BLaER1 (cell line): ENCODE measurements around the gene CHMP4A.

Source experiments
- H3K27ac ChIP-seq: shearing (Covaris generic); formaldehyde crosslinking; 2 replicates; pipeline ENCODE4 v1.8.1; 2022
- H3K27me3 ChIP-seq: shearing (Covaris generic); formaldehyde crosslinking; 2 replicates; pipeline ENCODE4 v1.8.1; 2022
- H3K36me3 ChIP-seq: shearing (Covaris generic); formaldehyde crosslinking; 2 replicates; pipeline ENCODE4 v1.8.1; 2022
- H3K4me1 ChIP-seq: shearing (Covaris generic); formaldehyde crosslinking; 2 replicates; pipeline ENCODE4 v1.8.1; 2022
- H3K4me2 ChIP-seq: shearing (Covaris generic); formaldehyde crosslinking; 2 replicates; pipeline ENCODE4 v1.8.1; 2022
- H3K4me3 ChIP-seq: shearing (Covaris generic); formaldehyde crosslinking; 2 replicates; pipeline ENCODE4 v1.8.1; 2022
- H3K9ac ChIP-seq: shearing (Covaris generic); formaldehyde crosslinking; 2 replicates; pipeline ENCODE4 v1.8.1; 2022
- H3K9me3 ChIP-seq: shearing (Covaris generic); formaldehyde crosslinking; 2 replicates; pipeline ENCODE4 v1.8.1; 2022
- H4K20me1 ChIP-seq: shearing (Covaris generic); formaldehyde crosslinking; 2 replicates; pipeline ENCODE4 v1.8.1; 2022
- Cebpa-rat ChIP-seq: shearing (Covaris generic); IDR thresholded peaks from 2 replicates; pipeline ENCODE4 v1.8.1; 2022

The CHMP4A gene

DNA sequence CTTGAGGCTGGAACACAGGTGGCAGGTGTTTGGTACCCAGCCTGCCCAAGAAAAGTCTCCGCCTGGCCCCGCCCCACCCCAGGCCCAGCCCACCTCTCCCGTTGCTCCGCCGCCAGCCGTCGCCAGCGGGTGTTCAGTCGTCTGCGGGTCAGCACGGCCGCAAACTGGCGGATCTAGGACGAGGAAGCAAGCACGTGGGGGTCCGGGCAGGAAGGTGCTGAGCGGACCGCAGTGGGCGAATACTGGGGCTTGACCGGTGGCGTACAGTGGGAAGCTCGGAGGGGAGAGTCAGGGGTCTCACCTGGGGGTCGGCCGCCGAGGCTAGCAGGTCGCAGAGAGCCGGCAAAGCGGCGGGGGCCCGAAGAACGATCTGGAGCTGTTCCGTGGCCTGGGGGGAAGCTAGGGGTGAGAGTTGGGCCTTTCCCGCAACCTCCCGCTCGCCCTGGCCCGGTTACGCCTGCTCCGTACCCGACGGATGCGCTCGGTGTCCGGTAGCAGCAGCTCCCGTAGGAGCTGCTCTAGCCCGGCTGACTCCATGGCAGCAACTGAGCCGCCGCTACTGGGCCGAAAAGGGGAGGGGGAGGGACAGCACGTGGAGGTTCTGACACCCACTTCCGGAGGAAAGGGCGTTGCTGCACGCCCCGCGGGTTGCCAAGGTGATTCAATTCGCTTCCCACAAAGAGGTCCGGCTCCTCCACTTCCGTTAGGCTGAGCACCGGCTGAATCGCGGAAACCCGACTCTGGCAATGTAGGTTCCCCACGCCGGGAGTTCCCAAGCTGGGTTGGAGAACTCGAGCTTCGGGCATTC is 24.8 kb downstream of the CHMP4A start, which contains the start of gene IPO4:
Gene IPO4, minus strand, starts transcription at position 566 of the 808 bp plus-strand sequence. Its CDS starts 29 bp downstream, at position 537.
- H3K9ac ChIP-seq = peak within 1 kb of the TSS; percentile 84
- peaks cover 45% of the 10 kb centered on the region for H3K4me1 ChIP-seq
- TF ChIP-seq Cebpa-rat = no peak
- no peaks in the 10 kb centered on the region for H4K20me1 ChIP-seq
- H3K27ac ChIP-seq = peak within 1 kb of the TSS; percentile 83
- H3K36me3 ChIP-seq = peaks cover 67% of the 10 kb centered on the region
- H3K4me3 ChIP-seq = peak within 1 kb of the TSS; percentile 81
- H3K4me2 ChIP-seq = peak within 1 kb of the TSS; percentile 92
- no peaks in the 10 kb centered on the region for H3K9me3 ChIP-seq
- H3K27me3 ChIP-seq = no peaks in the 10 kb centered on the region

- H3K27me3 ChIP-seq = no peaks in the 10 kb centered on the region
- no peaks in the 10 kb centered on the region for H4K20me1 ChIP-seq
- peak overlapping the region; percentile 92 for H3K4me2 ChIP-seq
- peaks cover 35% of the 10 kb centered on the region for H3K4me1 ChIP-seq
- no peak for TF ChIP-seq Cebpa-rat
- no peaks in the 10 kb centered on the region for H3K9me3 ChIP-seq
- H3K27ac ChIP-seq = peak overlapping the region; percentile 83; the same call in 1 of the 2 replicates
- H3K9ac ChIP-seq = peak overlapping the region; percentile 84
- peaks cover 70% of the 10 kb centered on the region for H3K36me3 ChIP-seq
- peak overlapping the region; percentile 81 for H3K4me3 ChIP-seq
Observed at GRCh38 chr14:24187539-24187915, 25.8 kb downstream of the CHMP4A start.

DNA sequence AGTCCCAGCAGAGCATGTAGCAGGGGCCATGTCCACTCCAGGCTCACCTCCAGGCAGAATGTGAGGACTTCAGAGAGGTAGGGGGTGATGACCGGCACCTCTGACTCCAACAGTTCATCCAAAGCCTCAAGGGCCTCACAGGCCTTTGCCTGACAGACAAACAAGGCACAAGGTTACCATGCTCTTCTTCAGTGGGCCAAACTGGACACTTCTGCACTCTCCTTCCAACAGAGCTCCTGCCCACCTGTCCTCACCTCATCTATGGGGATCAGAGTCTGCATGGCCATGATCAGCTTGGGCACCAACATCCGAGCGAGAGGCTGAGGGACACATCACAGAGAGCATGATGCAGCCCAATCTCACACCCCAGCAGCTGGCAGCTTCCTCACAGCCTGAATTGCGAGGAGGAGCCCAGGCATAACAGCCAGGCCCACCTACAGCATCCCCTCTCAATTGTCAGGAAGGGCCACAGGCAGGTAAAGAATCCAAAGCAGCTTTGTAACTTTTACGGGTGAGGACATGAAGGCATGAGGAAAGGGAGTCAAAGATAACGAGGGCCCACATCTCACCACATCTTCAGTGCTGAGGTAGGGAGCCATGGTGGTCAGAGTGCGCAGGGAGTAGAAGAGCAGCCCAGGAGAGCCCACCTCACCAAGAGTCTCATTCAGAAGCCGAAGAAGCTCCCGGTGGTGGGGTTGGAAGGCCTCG is 26.3 kb downstream of the CHMP4A start:
- H3K36me3 ChIP-seq = peaks cover 70% of the 10 kb centered on the region
- no peaks in the 10 kb centered on the region for H3K9me3 ChIP-seq
- H3K9ac ChIP-seq = no peak overlapping the region
- H3K4me1 ChIP-seq = peaks cover 30% of the 10 kb centered on the region
- peak overlapping the region; percentile 81; the same call in 1 of the 2 replicates for H3K4me3 ChIP-seq
- peak overlapping the region; percentile 92 for H3K4me2 ChIP-seq
- H4K20me1 ChIP-seq = no peaks in the 10 kb centered on the region
- no peaks in the 10 kb centered on the region for H3K27me3 ChIP-seq
- H3K27ac ChIP-seq = no peak overlapping the region
- no peak for TF ChIP-seq Cebpa-rat

DNA sequence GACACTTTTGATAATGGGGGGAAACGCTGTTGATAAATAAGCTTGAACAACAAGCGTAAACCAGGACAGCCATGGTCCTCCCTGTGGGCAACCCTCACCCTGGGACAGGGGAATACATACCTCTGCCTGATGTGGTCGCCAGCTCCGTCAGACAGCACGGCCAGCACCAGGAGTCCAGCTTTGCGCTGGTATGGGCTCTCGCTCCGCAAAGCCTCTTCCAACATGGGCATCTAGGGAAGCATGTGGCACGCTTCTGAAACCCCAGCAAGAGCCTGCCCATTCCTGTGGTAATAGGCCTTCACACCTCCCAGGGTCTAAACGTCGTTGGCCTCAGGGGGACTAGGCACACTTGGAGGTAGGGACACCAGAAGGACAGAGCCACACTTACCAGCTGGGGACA is 27.5 kb downstream of the CHMP4A start:
- no peak overlapping the region for H3K27ac ChIP-seq
- no peak for TF ChIP-seq Cebpa-rat
- H3K4me2 ChIP-seq = no peak overlapping the region
- H3K36me3 ChIP-seq = peaks cover 72% of the 10 kb centered on the region
- H3K4me1 ChIP-seq = peaks cover 27% of the 10 kb centered on the region
- H3K27me3 ChIP-seq = no peaks in the 10 kb centered on the region
- 0 out of 2 replicates have a peak, but pooled peaks cover under 1% of the 10 kb centered on the region for H4K20me1 ChIP-seq
- H3K4me3 ChIP-seq = no peak overlapping the region
- no peaks in the 10 kb centered on the region for H3K9me3 ChIP-seq
- no peak overlapping the region for H3K9ac ChIP-seq

DNA sequence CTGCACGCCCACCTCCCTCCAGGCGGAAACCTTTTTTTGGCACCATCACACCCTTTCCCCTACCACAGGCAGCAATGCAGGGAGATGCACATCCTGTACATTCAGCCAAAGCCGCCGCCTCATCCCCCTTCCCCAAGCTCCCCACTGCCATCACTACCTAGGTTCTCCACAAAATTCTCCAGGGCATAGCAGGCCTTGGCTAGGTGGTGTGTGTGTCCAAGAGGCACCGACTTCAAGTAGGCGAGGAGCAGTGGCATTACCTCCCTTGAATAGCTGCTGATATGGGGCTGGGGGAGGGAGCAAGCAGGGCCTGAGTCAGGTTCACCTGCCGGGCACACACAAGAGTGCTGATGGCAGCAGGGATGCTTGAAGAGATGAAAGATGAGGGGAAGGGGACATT is 28.3 kb downstream of the CHMP4A start:
- TF ChIP-seq Cebpa-rat = no peak
- Histone ChIP-seq H3K27ac (no peak overlapping the region), H3K9ac (no peak overlapping the region), H3K27me3 (no peaks in the 10 kb centered on the region), H4K20me1 (peaks cover 6% of the 10 kb centered on the region; the same call in 1 of the 2 replicates), H3K4me2 (no peak overlapping the region), H3K9me3 (no peaks in the 10 kb centered on the region), H3K36me3 (peaks cover 73% of the 10 kb centered on the region), H3K4me1 (peaks cover 34% of the 10 kb centered on the region), H3K4me3 (no peak overlapping the region)

DNA sequence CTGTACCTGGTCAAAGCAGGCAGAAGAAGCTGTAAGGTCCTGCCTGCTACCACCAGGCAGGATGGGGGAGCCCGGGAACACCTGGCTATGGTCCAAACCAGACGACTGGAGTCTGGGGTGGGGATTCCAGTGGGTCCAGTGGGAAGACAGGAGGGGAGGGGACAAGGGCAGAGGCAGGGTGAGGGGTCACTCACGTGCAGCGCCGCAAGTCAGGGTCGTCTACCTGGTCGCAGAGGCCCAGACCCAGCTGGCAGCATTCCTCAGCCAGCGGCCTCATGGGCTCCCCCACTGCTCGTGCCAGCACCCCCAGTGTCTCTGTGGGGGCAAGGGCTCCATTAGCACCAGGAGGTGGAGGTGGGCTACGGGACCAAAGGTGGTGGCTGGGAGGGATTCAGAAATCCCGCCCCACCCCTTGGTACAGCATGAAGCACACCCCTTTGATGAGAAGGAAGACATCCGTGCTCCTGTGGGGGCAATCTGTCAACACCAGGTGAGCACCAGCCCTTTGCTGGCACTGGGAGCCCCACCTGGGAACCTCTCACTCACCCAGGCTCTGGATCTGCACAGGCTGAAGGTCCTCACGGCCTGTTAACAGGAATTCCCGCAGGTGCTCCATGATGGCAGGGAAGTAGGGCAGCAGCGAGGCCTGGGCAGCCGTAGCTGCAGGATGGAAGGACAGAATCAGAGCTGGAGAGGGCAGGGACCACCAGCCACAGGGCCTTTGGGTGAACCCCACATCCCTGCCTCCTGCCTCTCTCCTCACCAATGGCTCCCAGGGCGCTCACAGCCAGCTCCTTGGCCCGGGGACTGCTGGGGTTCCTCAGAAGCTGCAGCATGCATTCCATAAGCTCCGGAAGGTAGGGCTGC is 29.0 kb downstream of the CHMP4A start:
- H3K9ac ChIP-seq = no peak overlapping the region
- no peaks in the 10 kb centered on the region for H3K27me3 ChIP-seq

DNA sequence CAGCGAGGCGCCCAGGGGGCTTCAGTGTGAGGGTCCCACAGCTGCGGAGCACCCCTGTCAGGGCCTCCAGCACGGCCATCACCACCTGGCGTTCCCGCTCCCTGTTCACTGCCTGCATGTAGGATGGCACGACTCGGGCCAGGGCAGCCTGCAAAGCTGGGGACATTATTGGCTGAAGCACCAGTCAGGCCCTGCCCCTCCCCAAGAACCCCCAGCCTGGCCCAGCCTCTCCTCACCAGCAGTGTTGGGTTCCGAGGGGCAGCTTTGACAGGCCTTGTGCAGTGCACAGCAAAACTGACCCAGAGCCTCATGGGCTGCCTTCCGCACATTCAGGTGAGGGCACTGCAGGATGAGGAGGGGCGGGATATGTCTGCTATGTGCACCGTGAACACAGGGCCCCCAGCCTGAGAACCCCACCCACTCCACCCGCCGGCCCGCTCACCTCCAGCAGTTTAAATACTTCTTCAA is 30.2 kb downstream of the CHMP4A start:
- no peak overlapping the region for H3K4me2 ChIP-seq
- no peaks in the 10 kb centered on the region for H3K27me3 ChIP-seq
- H3K27ac ChIP-seq = no peak overlapping the region
- no peak overlapping the region for H3K9ac ChIP-seq
- no peak overlapping the region for H3K4me3 ChIP-seq
- TF ChIP-seq Cebpa-rat = no peak
- H4K20me1 ChIP-seq = peaks cover 15% of the 10 kb centered on the region; the same call in 1 of the 2 replicates
- peaks cover 41% of the 10 kb centered on the region for H3K4me1 ChIP-seq
- H3K9me3 ChIP-seq = no peaks in the 10 kb centered on the region
- peaks cover 92% of the 10 kb centered on the region for H3K36me3 ChIP-seq

More for the DNA sequence above, 29.0 kb downstream of the CHMP4A start:
- TF ChIP-seq Cebpa-rat = no peak
- Histone ChIP-seq H3K9me3 (no peaks in the 10 kb centered on the region), H3K36me3 (peaks cover 79% of the 10 kb centered on the region), H4K20me1 (peaks cover 12% of the 10 kb centered on the region; the same call in 1 of the 2 replicates), H3K4me1 (peaks cover 37% of the 10 kb centered on the region), H3K27ac (no peak overlapping the region), H3K4me3 (no peak overlapping the region), H3K4me2 (no peak overlapping the region)

- Histone ChIP-seq H3K9ac (no peak overlapping the region), H3K4me3 (no peak overlapping the region), H3K27me3 (no peaks in the 10 kb centered on the region), H3K4me2 (no peak overlapping the region), H3K4me1 (peaks cover 34% of the 10 kb centered on the region), H3K36me3 (peaks cover 99% of the 10 kb centered on the region), H4K20me1 (peaks cover 15% of the 10 kb centered on the region; the same call in 1 of the 2 replicates), H3K9me3 (no peaks in the 10 kb centered on the region), H3K27ac (no peak overlapping the region)
- TF ChIP-seq Cebpa-rat = no peak
Observed at GRCh38 chr14:24182110-24182882, 31.0 kb downstream of the CHMP4A start.
